Thyroid gland (tissue), 4 donors: ENCODE results near the gene SPR.

Experiments used
- POLR2A ChIP-seq, 2 donors: fragments of 450-650 bp; IDR thresholded peaks; one replicate each; pipeline ENCODE4 v1.6.1; 2017; ENCODE audit warnings: antibody characterized with exemption in 2 of 2, mild to moderate bottlenecking in 2 of 2, moderate library complexity in 1 of 2
- TF ChIP-seq, protein P1 (sequence below), 6 experiments: fragments of 200-600 bp in 3 of 6; fragments of 450-650 bp in 3 of 6; sonication (generic) in 3 of 6; IDR thresholded peaks; one replicate each; pipeline ENCODE4 v1.5.1; 2016 to 2019; ENCODE audit warnings: antibody characterized with exemption in 6 of 6, mild to moderate bottlenecking in 2 of 6, inconsistent platforms in 1 of 6, moderate library complexity in 1 of 6

GRCh38 chr2:72886505-72887031 is 640 bp upstream of the SPR start:
- TF ChIP-seq POLR2A (IDR thresholded peaks at IDR 0.05): no peak
- TF ChIP-seq, protein P1, sequence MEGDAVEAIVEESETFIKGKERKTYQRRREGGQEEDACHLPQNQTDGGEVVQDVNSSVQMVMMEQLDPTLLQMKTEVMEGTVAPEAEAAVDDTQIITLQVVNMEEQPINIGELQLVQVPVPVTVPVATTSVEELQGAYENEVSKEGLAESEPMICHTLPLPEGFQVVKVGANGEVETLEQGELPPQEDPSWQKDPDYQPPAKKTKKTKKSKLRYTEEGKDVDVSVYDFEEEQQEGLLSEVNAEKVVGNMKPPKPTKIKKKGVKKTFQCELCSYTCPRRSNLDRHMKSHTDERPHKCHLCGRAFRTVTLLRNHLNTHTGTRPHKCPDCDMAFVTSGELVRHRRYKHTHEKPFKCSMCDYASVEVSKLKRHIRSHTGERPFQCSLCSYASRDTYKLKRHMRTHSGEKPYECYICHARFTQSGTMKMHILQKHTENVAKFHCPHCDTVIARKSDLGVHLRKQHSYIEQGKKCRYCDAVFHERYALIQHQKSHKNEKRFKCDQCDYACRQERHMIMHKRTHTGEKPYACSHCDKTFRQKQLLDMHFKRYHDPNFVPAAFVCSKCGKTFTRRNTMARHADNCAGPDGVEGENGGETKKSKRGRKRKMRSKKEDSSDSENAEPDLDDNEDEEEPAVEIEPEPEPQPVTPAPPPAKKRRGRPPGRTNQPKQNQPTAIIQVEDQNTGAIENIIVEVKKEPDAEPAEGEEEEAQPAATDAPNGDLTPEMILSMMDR (IDR thresholded peaks at IDR 0.05): no peak
